ENCODE data around the gene MRPS15.
"Not testable (repeated sequence)": the region's sequence is repeated elsewhere in the genome, so short reads cannot be mapped to it uniquely, and the experiment has no call there.

MRPS15 gene

GRCh38 chr1:36482724-36483388 is 18.7 kb upstream of the MRPS15 start, which contains the start of gene CSF3R:
TSS of gene CSF3R (minus strand) at chr1:36482913. CDS start at chr1:36479496, 3,417 bp downstream.
- no peak for FAIRE-seq

- FAIRE-seq: no peak
These were observed 17.9 kb upstream of the MRPS15 start for GRCh38 chr1:36481771-36482723.

- FAIRE-seq: no peak
These were observed 16.9 kb upstream of the MRPS15 start for GRCh38 chr1:36481091-36481490.

- no peak for FAIRE-seq
These were observed 16.0 kb upstream of the MRPS15 start for GRCh38 chr1:36480161-36480560.

GRCh38 chr1:36479505-36480051 is 15.4 kb upstream of the MRPS15 start:
- no peak for FAIRE-seq

GRCh38 chr1:36477615-36478014 is 13.4 kb upstream of the MRPS15 start:
- FAIRE-seq: not testable (repeated sequence)

- FAIRE-seq: no peak
These were observed 12.8 kb upstream of the MRPS15 start for GRCh38 chr1:36476945-36477344.

GRCh38 chr1:36475910-36476604 is 11.9 kb upstream of the MRPS15 start:
- no peak for FAIRE-seq

- FAIRE-seq: no peak
These were observed 11.2 kb upstream of the MRPS15 start for GRCh38 chr1:36475341-36475740.

GRCh38 chr1:36472656-36473055 is 8.5 kb upstream of the MRPS15 start:
- FAIRE-seq: no peak

GRCh38 chr1:36471830-36472641 is 7.9 kb upstream of the MRPS15 start:
- no peak for FAIRE-seq

GRCh38 chr1:36469163-36469562 is 5.0 kb upstream of the MRPS15 start:
- no peak for FAIRE-seq

- no peak for FAIRE-seq
These were observed 3.7 kb upstream of the MRPS15 start for GRCh38 chr1:36467700-36468455.

- no peak for FAIRE-seq
These were observed 2.8 kb upstream of the MRPS15 start for GRCh38 chr1:36467027-36467410.

GRCh38 chr1:36466370-36467026 is 2.3 kb upstream of the MRPS15 start:
- FAIRE-seq: no peak

- no peak for FAIRE-seq
These were observed 1.7 kb upstream of the MRPS15 start for GRCh38 chr1:36465731-36466369.

- FAIRE-seq: no peak
These were observed 615 bp upstream of the MRPS15 start for GRCh38 chr1:36464605-36465393.

- FAIRE-seq: no peak
These were observed 751 bp downstream of the MRPS15 start for GRCh38 chr1:36463463-36463802.

- no peak for FAIRE-seq
These were observed 5.3 kb downstream of the MRPS15 start for GRCh38 chr1:36458910-36459309.

GRCh38 chr1:36457691-36458090 is 6.5 kb downstream of the MRPS15 start:
- no peak for FAIRE-seq

All from colon (tissue), 2 donors.